ENCODE measurements around the gene DRD3.

Gene DRD3

DNA sequence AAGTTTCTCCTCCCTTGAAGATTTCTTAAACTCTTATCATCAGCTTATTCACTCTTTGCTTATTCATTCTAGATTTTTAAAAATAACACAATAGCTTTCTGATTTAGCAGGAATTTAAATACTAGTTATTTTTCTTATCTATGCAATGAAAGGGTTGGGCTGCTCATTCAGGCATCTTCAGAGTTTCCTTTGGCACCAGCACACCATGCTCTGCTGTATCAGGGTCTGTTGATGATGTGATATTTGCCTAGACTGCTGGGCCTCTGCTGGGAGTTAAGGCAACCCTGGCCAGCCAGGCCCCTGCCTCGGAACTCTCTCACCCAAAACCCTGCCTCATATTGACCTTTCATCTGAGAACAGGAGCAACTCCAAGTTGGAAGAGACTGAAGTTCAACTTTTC, 35.0 kb downstream of the DRD3 start:
- TF ChIP-seq CTCF (IDR thresholded peaks at IDR 0.05; ENCODE audit: low read depth, low read length) = no peak
- Histone ChIP-seq H3K9me3 (no peaks in the 10 kb centered on the region), H3K4me3 (ENCODE audit: low read depth, low read length) (no peak overlapping the region), H3K4me1 (no peaks in the 10 kb centered on the region), H3K36me3 (no peaks in the 10 kb centered on the region), H3K27me3 (no peaks in the 10 kb centered on the region; the same call in 1 of the 2 replicates)
- DNase-seq = no peak

DNA sequence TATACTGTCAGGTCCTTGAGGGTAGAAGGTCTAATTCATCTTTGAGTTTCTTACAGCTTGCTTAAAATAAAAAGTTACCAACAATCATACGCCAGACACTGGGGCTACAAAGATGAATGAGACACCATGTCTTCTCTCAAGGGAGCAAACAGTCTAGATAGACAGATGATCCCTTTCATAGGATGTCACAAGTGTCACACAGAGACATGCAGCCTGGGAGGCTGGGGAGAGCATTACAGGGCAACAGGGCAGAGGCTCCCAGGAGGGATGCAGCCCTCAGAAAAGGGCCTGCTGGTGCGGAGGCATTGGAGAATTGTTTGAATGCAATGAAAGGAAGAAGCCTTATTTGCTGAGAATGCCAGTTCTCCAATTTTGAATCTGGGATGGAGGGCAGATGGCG, 39.0 kb downstream of the DRD3 start:
- no peaks in the 10 kb centered on the region for H3K9me3 ChIP-seq
- DNase-seq = no peak
- H3K36me3 ChIP-seq = no peaks in the 10 kb centered on the region
- no peaks in the 10 kb centered on the region for H3K4me1 ChIP-seq
- no peaks in the 10 kb centered on the region for H3K27me3 ChIP-seq
- no peak overlapping the region for H3K4me3 ChIP-seq (ENCODE audit: low read depth, low read length)
- TF ChIP-seq CTCF (IDR thresholded peaks at IDR 0.05; ENCODE audit: low read depth, low read length) = no peak

GRCh38 chr3:114133947-114134346, 44.9 kb downstream of the DRD3 start:
- H3K4me1 ChIP-seq = no peaks in the 10 kb centered on the region
- no peaks in the 10 kb centered on the region for H3K27me3 ChIP-seq
- H3K36me3 ChIP-seq = no peaks in the 10 kb centered on the region
- H3K9me3 ChIP-seq = no peaks in the 10 kb centered on the region
- DNase-seq = no peak
- TF ChIP-seq CTCF (IDR thresholded peaks at IDR 0.05; ENCODE audit: low read depth, low read length) = no peak
- no peak overlapping the region for H3K4me3 ChIP-seq (ENCODE audit: low read depth, low read length)

DNA sequence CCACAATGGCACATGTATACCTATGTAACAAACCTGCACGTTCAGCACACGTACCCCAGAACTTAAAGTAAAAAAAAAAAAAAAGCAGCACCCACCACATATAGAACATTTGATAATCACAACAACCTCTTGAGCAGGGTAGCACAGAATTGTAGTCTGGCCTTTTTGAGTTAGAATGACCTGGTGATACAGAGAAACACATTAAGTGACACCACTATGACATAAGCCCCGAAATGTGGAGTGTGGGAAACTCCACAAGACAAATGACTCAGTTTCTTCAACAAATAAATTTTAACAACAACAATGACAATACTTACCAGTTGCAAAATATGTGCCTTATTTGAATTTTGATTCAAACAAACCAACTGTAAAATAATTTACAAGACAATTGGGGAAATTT, 46.4 kb downstream of the DRD3 start:
- Histone ChIP-seq H3K36me3 (no peaks in the 10 kb centered on the region), H3K9me3 (no peaks in the 10 kb centered on the region), H3K4me1 (peaks cover 3% of the 10 kb centered on the region; the same call in 1 of the 2 replicates), H3K27me3 (no peaks in the 10 kb centered on the region), H3K4me3 (ENCODE audit: low read depth, low read length) (no peak overlapping the region)
- DNase-seq = no peak
- TF ChIP-seq CTCF (IDR thresholded peaks at IDR 0.05; ENCODE audit: low read depth, low read length) = no peak

GRCh38 chr3:114128826-114129225, 50.0 kb downstream of the DRD3 start:
- Histone ChIP-seq H3K36me3 (no peaks in the 10 kb centered on the region), H3K27me3 (no peaks in the 10 kb centered on the region), H3K9me3 (no peaks in the 10 kb centered on the region), H3K4me3 (ENCODE audit: low read depth, low read length) (no peak overlapping the region), H3K4me1 (peaks cover 3% of the 10 kb centered on the region; the same call in 1 of the 2 replicates)
- no peak for DNase-seq
- no peak for TF ChIP-seq CTCF (IDR thresholded peaks at IDR 0.05; ENCODE audit: low read depth, low read length)

- no peak for DNase-seq
- Histone ChIP-seq H3K27me3 (no peaks in the 10 kb centered on the region), H3K4me1 (peaks cover 3% of the 10 kb centered on the region; the same call in 1 of the 2 replicates), H3K4me3 (ENCODE audit: low read depth, low read length) (no peak overlapping the region), H3K36me3 (no peaks in the 10 kb centered on the region), H3K9me3 (no peaks in the 10 kb centered on the region)
- TF ChIP-seq CTCF (IDR thresholded peaks at IDR 0.05; ENCODE audit: low read depth, low read length) = no peak
These were observed 50.6 kb downstream of the DRD3 start for GRCh38 chr3:114128231-114128630.
